GM23338 (cell line): ENCODE data around the gene OXCT2.

Source experiments
- CREB1 ChIP-seq: fragments of 250-450 bp; sonication (Bioruptor Pico); IDR thresholded peaks from 2 replicates; pipeline ENCODE4 v1.5.0; 2020; ENCODE audit warnings: low read depth, mild to moderate bottlenecking, moderate library complexity
- CTCF ChIP-seq, 2 experiments: fragments of 200-600 bp in 1 of 2; sonication (generic) in 1 of 2; conservative IDR thresholded peaks; 2 replicates each; pipeline versions ENCODE4 v1.5.1 to v1.6.1; 2016 to 2017; ENCODE audit warnings: antibody characterized with exemption in 2 of 2, low read depth in 2 of 2, mild to moderate bottlenecking in 2 of 2, moderate library complexity in 1 of 2
- ETS1 ChIP-seq: IDR thresholded peaks from 2 replicates; pipeline ENCODE4 v1.6.1; 2016; ENCODE audit warnings: antibody characterized with exemption
- EZH2 ChIP-seq: fragments of 200-600 bp; sonication (generic); IDR thresholded peaks from one replicate; pipeline ENCODE4 v1.8.0; 2017; ENCODE audit warnings: antibody characterized with exemption, mild to moderate bottlenecking, low read depth; ENCODE audit not compliant: unreplicated experiment
- EZH2phosphoT487 ChIP-seq: fragments of 200-600 bp; sonication (generic); IDR thresholded peaks from one replicate; pipeline ENCODE4 v1.8.1; 2018; ENCODE audit warnings: antibody characterized with exemption; ENCODE audit not compliant: unreplicated experiment
- JUNB ChIP-seq: IDR thresholded peaks from one replicate; pipeline ENCODE4 v1.6.1; 2016; ENCODE audit warnings: antibody characterized with exemption; ENCODE audit not compliant: unreplicated experiment
- NANOG ChIP-seq: IDR thresholded peaks from 2 replicates; pipeline ENCODE4 v1.6.1; 2016; ENCODE audit warnings: antibody characterized with exemption, borderline replicate concordance
- POLR2AphosphoS5 ChIP-seq: IDR thresholded peaks from 2 replicates; pipeline ENCODE4 v1.6.1; 2016; ENCODE audit warnings: antibody characterized with exemption, low read depth
- REST ChIP-seq: IDR thresholded peaks from one replicate; pipeline ENCODE4 v1.6.1; 2018; ENCODE audit warnings: antibody characterized with exemption; ENCODE audit not compliant: unreplicated experiment
- STAT1 ChIP-seq: IDR thresholded peaks from one replicate; pipeline ENCODE4 v1.6.1; 2016; ENCODE audit warnings: antibody characterized with exemption; ENCODE audit not compliant: unreplicated experiment
- ZNF114 ChIP-seq: fragments of 250-450 bp; sonication (Bioruptor Pico); IDR thresholded peaks from 2 replicates; pipeline ENCODE4 v1.5.0; 2020; ENCODE audit warnings: mild to moderate bottlenecking, moderate library complexity
- ZNF331 ChIP-seq: fragments of 250-450 bp; sonication (Bioruptor Pico); IDR thresholded peaks from 2 replicates; pipeline ENCODE4 v1.5.0; 2020; ENCODE audit warnings: low read depth, mild to moderate bottlenecking, moderate library complexity
- ZNF462 ChIP-seq: fragments of 250-450 bp; sonication (Bioruptor Pico); IDR thresholded peaks from 2 replicates; pipeline ENCODE4 v1.5.0; 2020; ENCODE audit warnings: mild to moderate bottlenecking, moderate library complexity

- no peak for TF ChIP-seq REST
- TF ChIP-seq CTCF (conservative IDR thresholded peaks at IDR 0.05; ENCODE audit: low read depth in 2 of 2) = no peak
- no peak for TF ChIP-seq EZH2
- TF ChIP-seq EZH2phosphoT487 = no peak
- no peak for TF ChIP-seq POLR2AphosphoS5
- TF ChIP-seq CREB1 (CRISPR knock-in tag) = no peak
- no peak for TF ChIP-seq STAT1
- no peak for TF ChIP-seq JUNB
- TF ChIP-seq ZNF114 = no peak
- no peak for TF ChIP-seq ZNF331 (CRISPR knock-in tag)
- TF ChIP-seq NANOG = no peak
- no peak for TF ChIP-seq ZNF462 (CRISPR knock-in tag)
- TF ChIP-seq ETS1 = no peak
Observed at GRCh38 chr1:39727932-39728317, 43.2 kb downstream of the OXCT2 start.
